Measurements from ENCODE around the gene MAP3K1. TPM values are rescaled to one million over a fixed set of nuclear protein-coding genes. Genes with fewer than 3 reads are reported as not detected.

MAP3K1 gene
- total RNA-seq, 1 donor from 2014 or later = 29.7 TPM

DNA sequence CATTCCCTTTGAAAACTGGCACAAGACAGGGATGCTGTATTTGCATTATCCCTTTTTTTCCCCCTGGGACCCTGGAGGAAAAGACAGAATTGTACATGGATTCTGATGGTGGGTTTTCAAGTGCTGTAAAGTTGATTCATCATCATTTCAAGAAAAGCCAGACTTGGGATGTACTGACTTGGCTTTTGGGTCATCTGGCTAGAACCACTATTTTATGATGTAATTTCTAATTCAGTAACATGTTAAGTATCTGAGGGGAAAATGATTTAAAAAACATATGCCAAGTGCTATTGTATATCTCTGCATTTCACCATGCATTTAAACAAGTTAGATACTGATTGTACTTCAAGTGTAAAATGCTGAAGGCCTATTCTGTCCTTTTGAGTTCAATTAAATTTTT is 15.2 kb upstream of the MAP3K1 start:
- Histone ChIP-seq H3K9ac (ENCODE audit: low read depth in 1 of 3, low read length in 3 of 3) (no peak overlapping the region), H3K4me1 (ENCODE audit: control insufficient read depth in 3 of 3, insufficient read depth in 3 of 3, low read length in 3 of 3) (no peaks in the 10 kb centered on the region), H3K27ac (ENCODE audit: low read depth, low read length) (no peak overlapping the region), H3K36me3 (ENCODE audit: control insufficient read depth in 3 of 3, insufficient read depth in 3 of 3, low read length in 3 of 3) (no peaks in the 10 kb centered on the region), H3K27me3 (ENCODE audit: control insufficient read depth in 3 of 3, insufficient read depth in 3 of 3, low read length in 3 of 3) (no peaks in the 10 kb centered on the region), H3K4me3 (ENCODE audit: low read length in 3 of 3) (no peak overlapping the region), H3K9me3 (ENCODE audit: control insufficient read depth in 3 of 3, low read length in 3 of 3) (no peaks in the 10 kb centered on the region)

- no peaks in the 10 kb centered on the region for H3K27me3 ChIP-seq (ENCODE audit: control insufficient read depth in 3 of 3, insufficient read depth in 3 of 3, low read length in 3 of 3)
- H3K9me3 ChIP-seq (ENCODE audit: control insufficient read depth in 3 of 3, low read length in 3 of 3) = no peaks in the 10 kb centered on the region
- no peaks in the 10 kb centered on the region for H3K36me3 ChIP-seq (ENCODE audit: control insufficient read depth in 3 of 3, insufficient read depth in 3 of 3, low read length in 3 of 3)
- H3K9ac ChIP-seq (ENCODE audit: low read depth in 1 of 3, low read length in 3 of 3) = no peak overlapping the region
- H3K4me1 ChIP-seq (ENCODE audit: control insufficient read depth in 3 of 3, insufficient read depth in 3 of 3, low read length in 3 of 3) = no peaks in the 10 kb centered on the region
- H3K27ac ChIP-seq (ENCODE audit: low read depth, low read length) = no peak overlapping the region
- H3K4me3 ChIP-seq (ENCODE audit: low read length in 3 of 3) = no peak overlapping the region
Observed at GRCh38 chr5:56801256-56801655, 14.1 kb upstream of the MAP3K1 start.

- H3K4me3 ChIP-seq (ENCODE audit: low read length in 3 of 3) = no peak overlapping the region
- H3K27ac ChIP-seq (ENCODE audit: low read depth, low read length) = no peak overlapping the region
- H3K9me3 ChIP-seq (ENCODE audit: control insufficient read depth in 3 of 3, low read length in 3 of 3) = no peaks in the 10 kb centered on the region
- H3K4me1 ChIP-seq (ENCODE audit: control insufficient read depth in 3 of 3, insufficient read depth in 3 of 3, low read length in 3 of 3) = no peaks in the 10 kb centered on the region
- H3K27me3 ChIP-seq (ENCODE audit: control insufficient read depth in 3 of 3, insufficient read depth in 3 of 3, low read length in 3 of 3) = no peaks in the 10 kb centered on the region
- no peaks in the 10 kb centered on the region for H3K36me3 ChIP-seq (ENCODE audit: control insufficient read depth in 3 of 3, insufficient read depth in 3 of 3, low read length in 3 of 3)
- no peak overlapping the region for H3K9ac ChIP-seq (ENCODE audit: low read depth in 1 of 3, low read length in 3 of 3)
Observed at GRCh38 chr5:56802205-56802604, 13.1 kb upstream of the MAP3K1 start.

- Histone ChIP-seq H3K36me3 (ENCODE audit: control insufficient read depth in 3 of 3, insufficient read depth in 3 of 3, low read length in 3 of 3) (no peaks in the 10 kb centered on the region), H3K27me3 (ENCODE audit: control insufficient read depth in 3 of 3, insufficient read depth in 3 of 3, low read length in 3 of 3) (no peaks in the 10 kb centered on the region), H3K4me3 (ENCODE audit: low read length in 3 of 3) (no peak overlapping the region), H3K9me3 (ENCODE audit: control insufficient read depth in 3 of 3, low read length in 3 of 3) (no peaks in the 10 kb centered on the region), H3K9ac (ENCODE audit: low read depth in 1 of 3, low read length in 3 of 3) (no peak overlapping the region), H3K4me1 (ENCODE audit: control insufficient read depth in 3 of 3, insufficient read depth in 3 of 3, low read length in 3 of 3) (no peaks in the 10 kb centered on the region), H3K27ac (ENCODE audit: low read depth, low read length) (no peak overlapping the region)
Observed at GRCh38 chr5:56803025-56803424, 12.3 kb upstream of the MAP3K1 start.

GRCh38 chr5:56803894-56804293 is 11.5 kb upstream of the MAP3K1 start:
- H3K27me3 ChIP-seq (ENCODE audit: control insufficient read depth in 3 of 3, insufficient read depth in 3 of 3, low read length in 3 of 3) = no peaks in the 10 kb centered on the region
- H3K4me3 ChIP-seq (ENCODE audit: low read length in 3 of 3) = no peak overlapping the region
- no peaks in the 10 kb centered on the region for H3K9me3 ChIP-seq (ENCODE audit: control insufficient read depth in 3 of 3, low read length in 3 of 3)
- no peak overlapping the region for H3K9ac ChIP-seq (ENCODE audit: low read depth in 1 of 3, low read length in 3 of 3)
- H3K4me1 ChIP-seq (ENCODE audit: control insufficient read depth in 3 of 3, insufficient read depth in 3 of 3, low read length in 3 of 3) = no peaks in the 10 kb centered on the region
- H3K36me3 ChIP-seq (ENCODE audit: control insufficient read depth in 3 of 3, insufficient read depth in 3 of 3, low read length in 3 of 3) = no peaks in the 10 kb centered on the region
- H3K27ac ChIP-seq (ENCODE audit: low read depth, low read length) = no peak overlapping the region

DNA sequence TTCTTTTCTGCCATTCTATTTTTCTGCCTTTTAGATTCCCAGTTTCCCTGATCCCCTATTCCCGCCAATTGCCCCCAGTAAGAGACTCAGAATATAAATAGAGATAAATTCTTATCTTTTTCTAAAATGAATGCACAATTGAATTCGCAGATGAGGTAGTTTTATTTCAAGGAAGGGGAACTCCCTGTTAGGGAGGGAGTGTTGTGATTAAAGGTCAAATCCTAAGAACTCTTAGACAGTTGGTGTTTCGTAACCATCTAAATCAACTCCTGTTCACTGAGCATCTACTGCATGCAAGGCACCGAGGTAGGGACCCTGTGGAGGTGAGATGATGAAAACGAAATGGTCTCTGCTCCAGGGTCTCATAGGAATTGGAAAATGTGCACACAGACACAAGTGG is 7.7 kb upstream of the MAP3K1 start:
- Histone ChIP-seq H3K4me3 (ENCODE audit: low read length in 3 of 3) (no peak overlapping the region), H3K27me3 (ENCODE audit: control insufficient read depth in 3 of 3, insufficient read depth in 3 of 3, low read length in 3 of 3) (no peaks in the 10 kb centered on the region), H3K4me1 (ENCODE audit: control insufficient read depth in 3 of 3, insufficient read depth in 3 of 3, low read length in 3 of 3) (no peaks in the 10 kb centered on the region), H3K27ac (ENCODE audit: low read depth, low read length) (no peak overlapping the region), H3K36me3 (ENCODE audit: control insufficient read depth in 3 of 3, insufficient read depth in 3 of 3, low read length in 3 of 3) (no peaks in the 10 kb centered on the region), H3K9ac (ENCODE audit: low read depth in 1 of 3, low read length in 3 of 3) (no peak overlapping the region), H3K9me3 (ENCODE audit: control insufficient read depth in 3 of 3, low read length in 3 of 3) (no peaks in the 10 kb centered on the region)

DNA sequence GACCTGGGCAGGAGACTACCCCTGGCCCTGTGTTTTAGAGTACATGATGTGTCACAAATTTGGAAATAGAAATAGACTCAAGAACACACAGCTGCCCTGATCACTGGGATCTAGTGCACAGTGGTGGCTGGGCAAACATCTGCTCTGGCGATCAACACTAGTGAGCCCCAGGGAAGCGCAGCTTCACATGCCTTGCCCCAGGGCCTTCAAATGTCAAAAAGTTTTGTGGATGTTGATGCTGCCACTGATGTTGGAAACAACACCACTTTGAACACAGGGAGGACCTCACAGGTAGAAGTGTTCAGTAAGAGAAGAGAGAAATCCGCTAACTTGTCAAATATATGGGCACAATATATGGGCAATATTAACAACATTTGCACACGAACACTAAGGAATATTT is 7.1 kb upstream of the MAP3K1 start:
- Histone ChIP-seq H3K4me3 (ENCODE audit: low read length in 3 of 3) (no peak overlapping the region), H3K9me3 (ENCODE audit: control insufficient read depth in 3 of 3, low read length in 3 of 3) (no peaks in the 10 kb centered on the region), H3K36me3 (ENCODE audit: control insufficient read depth in 3 of 3, insufficient read depth in 3 of 3, low read length in 3 of 3) (no peaks in the 10 kb centered on the region), H3K4me1 (ENCODE audit: control insufficient read depth in 3 of 3, insufficient read depth in 3 of 3, low read length in 3 of 3) (no peaks in the 10 kb centered on the region), H3K9ac (ENCODE audit: low read depth in 1 of 3, low read length in 3 of 3) (no peak overlapping the region), H3K27ac (ENCODE audit: low read depth, low read length) (no peak overlapping the region), H3K27me3 (ENCODE audit: control insufficient read depth in 3 of 3, insufficient read depth in 3 of 3, low read length in 3 of 3) (no peaks in the 10 kb centered on the region)

DNA sequence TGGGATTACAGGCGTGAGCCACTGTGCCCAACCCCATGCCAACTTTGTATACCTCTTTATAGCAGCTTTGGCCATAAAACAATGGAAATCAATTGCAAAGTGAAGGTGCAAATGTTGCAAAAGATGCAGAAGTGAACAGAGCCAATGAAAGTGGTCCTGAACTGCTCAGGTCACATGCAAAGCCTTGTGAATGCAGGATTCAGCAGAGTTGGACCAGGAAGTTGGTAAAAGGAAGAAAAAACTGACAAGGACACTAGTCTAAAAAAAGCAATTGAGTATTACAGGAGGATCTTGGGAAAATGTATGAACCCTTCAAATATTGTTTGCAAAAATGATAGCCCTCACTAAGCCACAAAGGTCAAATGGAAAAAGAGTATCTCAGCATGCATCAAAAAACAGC is 4.5 kb upstream of the MAP3K1 start:
- peaks cover 0 to 5% (median 4%) of the 10 kb centered on the region in 3 donors for H3K4me1 ChIP-seq (ENCODE audit: control insufficient read depth in 3 of 3, insufficient read depth in 3 of 3, low read length in 3 of 3)
- no peak overlapping the region for H3K27ac ChIP-seq (ENCODE audit: low read depth, low read length)
- no peaks in the 10 kb centered on the region for H3K9me3 ChIP-seq (ENCODE audit: control insufficient read depth in 3 of 3, low read length in 3 of 3)
- no peaks in the 10 kb centered on the region for H3K27me3 ChIP-seq (ENCODE audit: control insufficient read depth in 3 of 3, insufficient read depth in 3 of 3, low read length in 3 of 3)
- no peaks in the 10 kb centered on the region for H3K36me3 ChIP-seq (ENCODE audit: control insufficient read depth in 3 of 3, insufficient read depth in 3 of 3, low read length in 3 of 3)
- no peak overlapping the region for H3K9ac ChIP-seq (ENCODE audit: low read depth in 1 of 3, low read length in 3 of 3)
- H3K4me3 ChIP-seq (ENCODE audit: low read length in 3 of 3) = no peak overlapping the region

- Histone ChIP-seq H3K27me3 (ENCODE audit: control insufficient read depth in 3 of 3, insufficient read depth in 3 of 3, low read length in 3 of 3) (no peaks in the 10 kb centered on the region), H3K9ac (ENCODE audit: low read depth in 1 of 3, low read length in 3 of 3) (no peak overlapping the region), H3K9me3 (ENCODE audit: control insufficient read depth in 3 of 3, low read length in 3 of 3) (no peaks in the 10 kb centered on the region), H3K27ac (ENCODE audit: low read depth, low read length) (no peak overlapping the region), H3K4me1 (ENCODE audit: control insufficient read depth in 3 of 3, insufficient read depth in 3 of 3, low read length in 3 of 3) (peaks cover 0 to 5% (median 5%) of the 10 kb centered on the region in 3 donors), H3K36me3 (ENCODE audit: control insufficient read depth in 3 of 3, insufficient read depth in 3 of 3, low read length in 3 of 3) (no peaks in the 10 kb centered on the region), H3K4me3 (ENCODE audit: low read length in 3 of 3) (no peak overlapping the region)
Observed at GRCh38 chr5:56812110-56812509, 3.2 kb upstream of the MAP3K1 start.

DNA sequence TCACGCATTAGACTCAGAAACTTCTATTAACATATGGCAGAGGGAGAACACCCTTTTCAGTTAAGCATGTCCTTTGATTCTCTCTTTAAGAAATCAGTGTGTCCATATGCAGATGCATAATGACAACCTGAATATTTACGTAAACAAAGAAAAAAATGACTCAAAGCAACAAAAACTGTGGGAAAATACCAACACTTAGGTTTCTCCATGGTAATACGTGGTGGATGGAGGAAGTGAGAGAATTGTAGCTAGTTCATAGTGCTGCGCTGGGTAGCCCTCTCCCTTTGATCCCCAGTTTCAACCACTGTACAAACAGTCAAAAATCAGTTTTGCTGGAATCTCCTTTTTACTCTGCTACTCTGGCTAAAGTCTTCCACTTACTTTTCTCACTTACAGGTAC is 2.0 kb upstream of the MAP3K1 start:
- H3K27me3 ChIP-seq (ENCODE audit: control insufficient read depth in 3 of 3, insufficient read depth in 3 of 3, low read length in 3 of 3) = no peaks in the 10 kb centered on the region
- H3K36me3 ChIP-seq (ENCODE audit: control insufficient read depth in 3 of 3, insufficient read depth in 3 of 3, low read length in 3 of 3) = no peaks in the 10 kb centered on the region
- no peak overlapping the region for H3K27ac ChIP-seq (ENCODE audit: low read depth, low read length)
- peaks cover 0 to 8% (median 5%) of the 10 kb centered on the region in 3 donors for H3K4me1 ChIP-seq (ENCODE audit: control insufficient read depth in 3 of 3, insufficient read depth in 3 of 3, low read length in 3 of 3)
- no peak overlapping the region for H3K9ac ChIP-seq (ENCODE audit: low read depth in 1 of 3, low read length in 3 of 3)
- H3K4me3 ChIP-seq (ENCODE audit: low read length in 3 of 3) = no peak overlapping the region
- H3K9me3 ChIP-seq (ENCODE audit: control insufficient read depth in 3 of 3, low read length in 3 of 3) = no peaks in the 10 kb centered on the region

Data from skeletal muscle tissue (tissue), 4 donors.